ENCODE results near the gene SUN5.

SUN5 gene

DNA sequence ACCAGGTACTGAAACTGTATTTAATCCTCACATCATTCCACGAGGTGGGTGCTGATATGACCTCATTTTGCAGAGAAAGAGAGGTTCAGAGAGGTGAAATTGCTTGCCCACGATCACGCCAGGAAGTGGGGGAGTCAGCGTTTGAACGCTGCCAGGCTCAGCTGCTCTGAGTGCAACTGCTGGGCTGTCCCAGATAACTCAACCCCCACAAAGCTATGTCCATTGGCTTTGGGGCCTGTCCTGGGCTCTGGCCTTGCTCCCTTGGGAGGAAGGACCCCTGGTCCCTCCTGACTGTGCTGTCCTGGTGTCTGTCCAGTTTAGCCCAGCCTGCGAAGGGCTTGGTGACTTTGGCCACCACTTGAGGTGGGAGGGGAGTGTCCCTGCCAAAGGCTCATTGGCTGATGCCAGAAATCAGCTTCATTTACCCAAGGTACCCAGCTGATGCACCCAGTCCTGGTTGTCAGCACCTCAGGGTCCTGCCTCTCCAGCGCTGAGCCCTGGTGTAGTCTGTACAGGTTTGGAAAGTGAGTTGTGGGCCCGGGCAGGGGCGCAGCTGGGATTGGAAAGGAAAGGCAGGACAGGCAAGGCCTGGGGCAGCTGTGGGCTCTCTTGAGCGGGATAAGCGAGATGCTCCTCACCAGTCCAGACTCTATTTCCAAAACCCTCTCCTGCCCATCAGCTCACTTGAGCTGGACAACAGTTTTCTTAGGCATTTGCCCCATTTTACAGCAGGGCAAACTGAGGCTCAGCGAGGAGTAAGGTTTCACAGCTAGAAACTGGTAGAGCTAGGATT is 38.5 kb downstream of the SUN5 start:
- TF ChIP-seq GATA3 (IDR thresholded peaks at IDR 0.05; ENCODE audit: low read depth, low read length) (no peak), GATA2 (IDR thresholded peaks at IDR 0.05; ENCODE audit: low read depth, low read length) (no peak)

DNA sequence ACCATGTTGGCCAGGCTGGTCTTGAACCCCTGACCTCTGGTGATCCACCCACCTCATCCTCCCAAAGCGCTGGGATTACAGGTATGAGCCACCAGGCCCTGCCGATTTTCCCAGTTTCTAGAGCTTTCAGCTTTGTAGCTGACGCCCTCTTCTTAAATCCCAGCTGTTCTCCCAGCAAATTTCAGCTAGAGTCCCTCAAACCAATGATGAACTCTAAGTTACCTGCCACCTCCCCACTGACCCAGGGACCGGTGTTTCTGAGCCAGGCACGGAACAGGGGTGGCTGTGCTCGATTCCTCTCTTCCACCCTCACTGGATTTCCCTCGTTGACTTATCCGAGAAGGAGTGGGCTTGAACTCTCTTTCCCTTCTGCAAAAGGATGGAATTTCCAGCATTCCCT is 39.1 kb downstream of the SUN5 start:
- TF ChIP-seq GATA2 (IDR thresholded peaks at IDR 0.05; ENCODE audit: low read depth, low read length) (no peak), GATA3 (IDR thresholded peaks at IDR 0.05; ENCODE audit: low read depth, low read length) (no peak)

DNA sequence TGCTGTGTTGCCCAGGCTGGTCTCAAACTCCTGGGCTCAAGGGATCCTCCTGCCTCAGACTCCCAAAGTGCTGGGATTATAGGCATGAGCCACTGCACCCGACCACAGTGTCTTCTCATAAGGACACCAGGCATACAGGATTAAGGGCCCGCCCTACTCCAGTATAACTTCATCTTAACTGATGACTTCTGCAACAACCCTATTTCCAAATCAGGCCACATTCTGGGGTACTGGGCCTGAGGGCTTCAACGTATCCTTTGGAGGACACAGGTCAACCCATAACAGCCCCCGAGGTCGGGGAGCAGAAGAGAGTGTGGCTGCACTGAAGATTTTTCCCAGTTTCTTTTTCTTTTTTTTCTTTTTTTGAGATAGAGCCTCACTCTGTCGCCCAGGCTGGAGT is 39.7 kb downstream of the SUN5 start:
- no peak for TF ChIP-seq GATA3 (IDR thresholded peaks at IDR 0.05; ENCODE audit: low read depth, low read length)
- TF ChIP-seq GATA2 (IDR thresholded peaks at IDR 0.05; ENCODE audit: low read depth, low read length), result no peak

DNA sequence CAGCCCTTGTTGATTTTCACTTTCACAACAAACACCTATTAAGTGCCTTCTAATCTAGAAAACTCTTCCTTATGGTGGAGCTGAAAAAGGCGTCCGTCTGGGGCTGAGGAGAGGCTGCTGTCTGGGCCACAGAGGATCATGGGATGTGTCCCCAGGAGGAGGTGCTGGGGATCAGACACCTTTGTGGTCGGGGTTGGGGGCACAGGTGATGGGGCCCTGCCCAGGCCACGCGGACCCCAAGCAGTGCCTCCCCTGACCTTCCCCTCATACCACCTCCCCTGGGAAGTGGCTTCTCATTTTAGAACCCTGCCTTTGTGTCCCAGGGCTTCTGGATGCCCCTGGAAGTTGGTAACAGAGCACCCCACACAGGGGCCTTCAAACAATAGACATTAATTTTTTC is 41.1 kb downstream of the SUN5 start:
- TF ChIP-seq GATA2 (IDR thresholded peaks at IDR 0.05; ENCODE audit: low read depth, low read length) (no peak), GATA3 (IDR thresholded peaks at IDR 0.05; ENCODE audit: low read depth, low read length) (no peak)

DNA sequence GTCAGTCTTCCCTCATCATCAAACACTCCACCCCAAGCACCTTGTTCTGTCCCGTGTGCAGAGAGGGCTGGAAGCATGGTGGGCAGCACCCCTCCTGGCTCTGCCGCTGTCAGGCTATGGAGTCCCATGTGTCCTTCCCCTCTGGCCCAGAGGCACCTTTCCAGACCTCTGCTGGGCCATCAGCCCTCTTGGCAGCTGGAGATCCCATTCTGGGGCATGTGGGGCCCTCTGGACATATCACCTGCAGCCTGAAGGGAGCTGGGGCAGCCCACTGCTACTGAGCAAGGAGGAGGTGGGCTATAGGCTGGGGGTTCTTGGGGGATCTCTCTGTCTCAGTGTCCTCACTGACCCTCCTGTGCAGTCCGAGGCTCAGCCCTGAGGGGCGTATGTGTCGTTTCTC is 42.2 kb downstream of the SUN5 start:
- TF ChIP-seq GATA3 (IDR thresholded peaks at IDR 0.05; ENCODE audit: low read depth, low read length) (no peak), GATA2 (IDR thresholded peaks at IDR 0.05; ENCODE audit: low read depth, low read length) (no peak)

DNA sequence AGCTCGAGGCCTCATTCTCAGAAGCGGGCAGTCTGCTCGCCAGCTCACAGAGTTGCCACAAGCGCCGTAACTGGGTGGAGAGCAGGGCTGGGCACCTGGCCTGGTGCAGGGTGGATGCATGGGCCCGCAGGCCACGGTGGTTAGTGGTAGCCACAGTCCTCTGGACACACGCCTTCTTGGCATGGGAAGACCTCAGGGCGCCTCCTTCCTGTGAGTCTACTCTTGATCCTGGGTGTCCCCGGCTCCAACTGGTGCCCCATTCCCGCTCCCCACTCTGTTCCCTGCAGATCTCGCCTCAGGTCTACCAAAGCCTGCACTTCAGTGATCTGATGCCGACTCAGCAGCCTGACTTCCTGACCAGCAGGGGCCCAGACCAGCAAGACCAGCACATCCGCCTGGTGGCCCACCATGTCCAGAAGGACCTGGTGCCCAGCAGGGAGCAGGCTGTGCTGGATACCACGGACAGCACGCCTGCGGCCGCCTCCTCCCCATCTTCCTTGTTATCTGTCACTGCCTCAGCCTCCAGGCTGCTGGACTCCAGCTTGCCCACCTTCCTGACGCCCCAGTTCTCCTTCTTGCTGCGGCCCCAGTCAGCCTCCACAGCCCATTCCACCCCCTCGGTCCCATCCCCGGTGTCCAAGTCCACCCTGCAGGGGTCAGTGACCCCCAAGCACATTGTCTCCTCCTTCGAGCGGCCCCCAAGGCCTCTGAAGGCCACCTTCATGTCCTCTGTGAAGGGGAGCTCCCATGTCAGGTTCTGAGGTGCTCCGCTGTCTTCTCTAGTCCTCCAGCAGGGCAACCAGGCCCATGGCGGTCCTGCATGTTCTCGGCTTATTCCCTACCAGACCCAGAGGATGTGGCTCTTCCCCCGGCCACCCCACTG is 43.1 kb downstream of the SUN5 start:
- no peak for TF ChIP-seq GATA2 (IDR thresholded peaks at IDR 0.05; ENCODE audit: low read depth, low read length)
- no peak for TF ChIP-seq GATA3 (IDR thresholded peaks at IDR 0.05; ENCODE audit: low read depth, low read length)

DNA sequence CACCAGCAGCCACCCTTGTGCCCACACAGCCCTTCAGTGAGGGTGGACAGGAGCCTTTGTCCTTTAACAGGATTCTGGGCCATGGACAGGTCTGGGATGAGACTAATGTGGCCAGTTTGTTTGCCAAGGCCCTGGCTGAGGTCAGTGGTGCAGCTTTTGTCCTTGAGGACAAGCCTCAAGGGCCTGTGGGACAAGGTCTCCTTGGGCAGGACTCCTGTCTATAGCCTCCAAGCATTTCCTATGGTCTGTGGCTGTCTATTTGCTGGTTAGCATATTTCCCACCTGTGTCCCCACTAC is 44.1 kb downstream of the SUN5 start:
- no peak for TF ChIP-seq GATA2 (IDR thresholded peaks at IDR 0.05; ENCODE audit: low read depth, low read length)
- TF ChIP-seq GATA3 (IDR thresholded peaks at IDR 0.05; ENCODE audit: low read depth, low read length), result no peak

DNA sequence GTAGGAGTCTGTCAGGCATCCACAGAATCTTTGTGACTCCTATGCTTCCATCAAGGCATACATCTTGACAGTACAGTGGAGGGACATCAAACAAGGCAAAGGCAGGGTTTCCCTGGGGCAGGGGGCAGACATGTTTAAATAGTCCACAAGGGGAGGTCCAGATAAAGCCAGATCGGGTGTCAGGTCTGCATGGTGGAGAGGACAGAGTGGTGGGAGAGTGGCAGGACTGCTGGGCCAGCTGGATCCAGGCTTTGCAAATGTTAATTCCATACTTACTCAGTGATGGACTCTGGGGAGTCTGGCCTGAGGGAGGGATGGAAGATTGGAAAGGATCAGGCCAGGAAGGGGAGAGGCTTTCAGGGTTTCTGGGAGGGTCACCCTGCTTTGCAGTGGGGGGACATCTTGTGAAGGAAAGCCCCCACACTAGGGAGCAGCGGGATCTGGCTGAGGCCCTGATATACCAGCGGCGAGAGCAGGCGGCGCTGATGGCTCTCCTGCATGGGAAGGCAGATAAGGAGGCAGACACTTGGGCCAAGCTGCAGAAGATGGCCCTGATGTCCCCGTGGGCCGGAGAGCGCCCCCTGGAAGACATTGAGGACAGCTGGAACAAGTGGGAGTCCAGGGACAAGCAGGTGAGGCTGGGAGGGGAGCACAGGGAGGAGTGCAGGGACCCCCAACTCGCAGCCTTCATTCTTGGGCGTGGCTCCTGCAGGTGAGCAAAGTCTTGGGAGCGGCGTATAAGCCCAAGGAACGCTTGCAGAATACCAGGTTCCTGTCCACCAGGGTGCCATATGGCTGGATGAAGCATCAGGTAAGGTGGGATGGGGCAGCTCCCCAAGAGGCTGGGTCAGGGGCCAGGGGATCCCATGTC is 44.6 kb downstream of the SUN5 start:
- TF ChIP-seq GATA2 (IDR thresholded peaks at IDR 0.05; ENCODE audit: low read depth, low read length) (no peak), GATA3 (IDR thresholded peaks at IDR 0.05; ENCODE audit: low read depth, low read length) (no peak)

DNA sequence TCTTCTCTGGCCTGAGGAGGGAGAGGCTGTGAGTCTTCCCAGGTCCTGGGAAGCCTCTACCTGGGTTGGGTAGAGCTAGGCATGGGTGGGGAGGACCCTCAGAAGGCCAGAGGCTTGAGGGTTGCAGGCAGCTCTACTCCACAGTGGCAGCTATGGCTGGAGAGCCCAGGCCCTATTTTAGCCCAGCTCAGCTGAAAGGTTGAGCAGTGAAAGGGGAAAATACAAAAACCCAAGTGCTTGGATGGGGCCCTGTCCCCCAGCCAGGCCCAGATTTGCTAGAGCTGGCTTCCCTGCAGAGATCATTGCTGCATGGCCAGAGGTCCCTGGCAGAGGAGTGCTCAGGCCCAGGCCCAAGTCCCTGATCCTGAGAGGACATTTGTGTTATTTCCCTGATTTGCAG is 45.7 kb downstream of the SUN5 start:
- no peak for TF ChIP-seq GATA3 (IDR thresholded peaks at IDR 0.05; ENCODE audit: low read depth, low read length)
- TF ChIP-seq GATA2 (IDR thresholded peaks at IDR 0.05; ENCODE audit: low read depth, low read length), result no peak

DNA sequence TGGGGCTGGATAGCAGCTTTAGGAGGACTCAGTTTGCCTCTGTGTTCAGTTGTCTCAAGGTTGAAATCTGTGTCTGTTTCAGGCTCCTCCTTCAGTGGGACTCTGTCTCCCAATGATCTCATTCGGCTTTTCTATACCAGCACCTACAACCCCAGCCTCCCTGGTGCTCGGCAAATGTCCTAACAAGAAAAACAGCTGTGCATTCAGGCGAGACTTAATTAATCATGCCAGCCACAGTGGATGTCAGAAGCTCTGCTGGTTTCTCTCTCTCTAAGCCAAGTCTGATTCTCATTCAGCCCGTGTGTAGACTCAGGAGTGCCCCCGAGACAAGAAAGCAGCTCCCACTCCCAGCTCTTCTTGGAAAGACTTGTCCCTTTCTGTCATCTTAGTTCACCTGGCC is 46.8 kb downstream of the SUN5 start:
- TF ChIP-seq GATA2 (IDR thresholded peaks at IDR 0.05; ENCODE audit: low read depth, low read length) (no peak), GATA3 (IDR thresholded peaks at IDR 0.05; ENCODE audit: low read depth, low read length) (no peak)

DNA sequence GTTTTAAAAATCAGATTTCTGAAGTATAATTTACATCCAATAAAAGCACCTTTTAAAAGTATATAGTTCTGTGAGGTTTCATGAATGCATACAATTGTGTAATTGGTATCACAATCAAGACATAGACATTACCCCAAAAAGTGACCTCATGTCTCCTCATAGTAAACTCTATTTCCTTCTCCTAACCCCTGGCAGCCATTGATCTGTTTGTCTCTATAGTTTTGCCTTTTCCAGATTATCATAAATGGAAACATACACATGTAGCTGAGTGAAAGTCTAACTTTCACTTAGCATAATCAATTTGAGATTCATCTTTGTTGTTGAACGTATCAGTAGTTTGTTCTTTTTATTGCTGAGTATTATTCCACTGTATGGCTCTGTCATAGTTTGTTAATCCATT is 57.6 kb downstream of the SUN5 start:
- TF ChIP-seq GATA3 (IDR thresholded peaks at IDR 0.05; ENCODE audit: low read depth, low read length) (no peak), GATA2 (IDR thresholded peaks at IDR 0.05; ENCODE audit: low read depth, low read length) (no peak)

DNA sequence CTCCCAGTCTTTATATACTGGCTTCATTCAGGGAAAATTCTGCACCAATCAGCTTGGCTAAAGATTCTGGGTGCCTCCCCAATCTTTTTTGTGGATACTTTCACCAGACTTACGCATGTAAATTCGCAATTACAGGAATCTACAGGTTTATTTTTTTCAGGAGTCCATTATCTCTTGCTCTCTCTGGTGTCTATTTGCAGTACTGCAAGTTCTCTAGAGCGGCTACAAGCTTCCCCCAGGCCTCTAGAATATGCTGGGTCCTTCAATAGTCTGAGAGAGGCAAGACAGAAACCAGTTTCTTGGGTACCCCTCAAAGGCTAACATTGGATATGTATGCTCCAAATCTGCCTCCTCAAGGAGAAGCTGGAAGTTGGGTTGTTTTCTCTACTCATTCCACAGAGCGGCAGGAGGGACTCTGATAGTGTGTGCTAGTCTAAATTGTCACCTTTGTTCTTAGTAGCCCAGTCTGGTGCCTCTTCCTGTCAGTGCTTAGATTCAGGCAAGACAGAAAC is 58.5 kb downstream of the SUN5 start:
- TF ChIP-seq GATA3 (IDR thresholded peaks at IDR 0.05; ENCODE audit: low read depth, low read length) (no peak), GATA2 (IDR thresholded peaks at IDR 0.05; ENCODE audit: low read depth, low read length) (no peak)

DNA sequence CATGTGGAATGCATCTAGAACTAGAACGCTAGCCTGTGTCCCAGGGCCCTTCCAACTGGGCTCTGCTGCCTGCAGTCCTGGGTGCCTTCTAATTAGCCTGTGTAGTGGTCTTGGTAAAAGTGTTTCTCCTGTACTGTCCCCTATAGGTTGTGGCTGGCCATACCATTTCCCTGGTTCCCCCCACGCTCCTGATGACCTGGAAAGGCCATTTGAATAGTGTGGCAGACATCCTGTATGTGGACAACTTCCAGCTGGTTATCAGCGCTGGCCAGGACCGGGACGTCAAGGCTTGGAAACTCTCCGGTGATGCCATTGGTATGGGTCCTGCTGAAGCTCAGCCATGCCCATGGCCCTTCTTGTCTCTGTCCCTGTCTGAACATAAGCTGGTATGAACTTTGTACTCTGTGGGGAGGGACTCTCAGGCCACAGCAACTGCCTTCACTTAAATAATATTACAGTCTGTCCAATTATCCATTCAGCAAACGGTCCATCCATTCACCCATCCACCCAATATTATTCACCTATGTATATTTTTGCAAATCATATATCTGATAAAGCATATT is 60.7 kb downstream of the SUN5 start:
- TF ChIP-seq GATA3 (IDR thresholded peaks at IDR 0.05; ENCODE audit: low read depth, low read length) (no peak), GATA2 (IDR thresholded peaks at IDR 0.05; ENCODE audit: low read depth, low read length) (no peak)

Measured in SH-SY5Y (cell line).